Measurements from ENCODE around the gene AHCYL2.

AHCYL2 gene

GRCh38 chr7:129371487-129371886, 146.7 kb downstream of the AHCYL2 start:
- POLR2A ChIA-PET: no interaction called here
- no peak for DNase-seq (ENCODE audit: extremely low spot score)
- CTCF ChIA-PET: interaction anchor here (1.0 to 17.8 kb wide), 12 partner anchors 6 to 639 kb away, joined by 3 to 255 read pairs (median 6); partner anchors contain the start of gene STRIP2
- TF ChIP-seq CTCF (IDR thresholded peaks at IDR 0.05; ENCODE audit: control extremely low read depth, extremely low read depth, low read depth, missing control alignments): no peak

GRCh38 chr7:129373651-129374428, 149.0 kb downstream of the AHCYL2 start:
- DNase-seq (ENCODE audit: extremely low spot score): no peak
- no peak for TF ChIP-seq CTCF (IDR thresholded peaks at IDR 0.05; ENCODE audit: control extremely low read depth, extremely low read depth, low read depth, missing control alignments)
- CTCF ChIA-PET: interaction anchor here (1.1 to 9.7 kb wide), 7 partner anchors 10 to 155 kb away, joined by 4 to 255 read pairs (median 6); no protein-coding TSS in a partner anchor
- POLR2A ChIA-PET: no interaction called here

- no peak for DNase-seq (ENCODE audit: extremely low spot score)
- CTCF ChIA-PET: interaction anchor here (0.8 to 9.7 kb wide), 25 partner anchors 10 to 636 kb away, joined by 3 to 255 read pairs (median 6); partner anchors contain the start of gene STRIP2
- POLR2A ChIA-PET: interaction anchor here (0.8 kb wide), 1 partner anchor 1417 kb away, joined by 6 read pairs; no protein-coding TSS in a partner anchor
- no peak for TF ChIP-seq CTCF (IDR thresholded peaks at IDR 0.05; ENCODE audit: control extremely low read depth, extremely low read depth, low read depth, missing control alignments)
Measured at GRCh38 chr7:129375141-129375938, 150.5 kb downstream of the AHCYL2 start.

GRCh38 chr7:129376076-129376777, 151.4 kb downstream of the AHCYL2 start:
- CTCF ChIA-PET: interaction anchor here (0.5 to 9.7 kb wide), 37 partner anchors 9 to 635 kb away, joined by 3 to 255 read pairs (median 4); partner anchors contain the start of gene STRIP2
- TF ChIP-seq CTCF (IDR thresholded peaks at IDR 0.05; ENCODE audit: control extremely low read depth, extremely low read depth, low read depth, missing control alignments): peak; percentile 83
- peak; percentile 45 for DNase-seq (ENCODE audit: extremely low spot score)
- POLR2A ChIA-PET: interaction anchor here (0.6 kb wide), 1 partner anchor 608 kb away, joined by 7 read pairs; no protein-coding TSS in a partner anchor

GRCh38 chr7:129376778-129377700, 152.2 kb downstream of the AHCYL2 start:
- ChIA-PET POLR2A (interaction anchor here (0.6 kb wide), 1 partner anchor 607 kb away, joined by 7 read pairs; no protein-coding TSS in a partner anchor), CTCF (interaction anchor here (0.8 to 9.7 kb wide), 29 partner anchors 12 to 634 kb away, joined by 3 to 255 read pairs (median 4); partner anchors contain the start of gene STRIP2)
- DNase-seq (ENCODE audit: extremely low spot score): peak; percentile 26
- no peak for TF ChIP-seq CTCF (IDR thresholded peaks at IDR 0.05; ENCODE audit: control extremely low read depth, extremely low read depth, low read depth, missing control alignments)

Data from GM10248 (cell line).